Osteoblast (primary cell): ENCODE data around the gene CPNE7. TPM values are rescaled to one million over a fixed set of nuclear protein-coding genes. Genes with fewer than 3 reads are reported as not detected.

Source experiments
- DNase-seq: peaks from one replicate; pipeline ENCODE4 v3.0.0; 2011; ENCODE audit warnings: low spot score, mixed read lengths; ENCODE audit not compliant: insufficient read length; ENCODE audit errors: missing footprints
- H2AFZ ChIP-seq: 2 replicates; pipeline ENCODE4 v1.6.0; 2011; ENCODE audit warnings: mild to moderate bottlenecking, low read length
- H3K27ac ChIP-seq: 2 replicates; pipeline ENCODE4 v1.5.1; 2011; ENCODE audit warnings: mild to moderate bottlenecking, low read depth, low read length, moderate library complexity
- H3K27me3 ChIP-seq: 2 replicates; pipeline ENCODE4 v1.6.0; 2012; ENCODE audit warnings: mild to moderate bottlenecking, control low read depth, inconsistent platforms, low read length, moderate library complexity; ENCODE audit not compliant: insufficient read depth
- H3K36me3 ChIP-seq: 2 replicates; pipeline ENCODE4 v1.5.1; 2011; ENCODE audit warnings: mild to moderate bottlenecking, low read length, control low read depth, moderate library complexity; ENCODE audit not compliant: insufficient read depth
- H3K4me1 ChIP-seq: 2 replicates; pipeline ENCODE4 v1.5.1; 2011; ENCODE audit warnings: mild to moderate bottlenecking, low read length, control low read depth, moderate library complexity; ENCODE audit not compliant: insufficient read depth
- H3K4me2 ChIP-seq: 2 replicates; pipeline ENCODE4 v1.6.0; 2011; ENCODE audit warnings: mild to moderate bottlenecking, low read length; ENCODE audit not compliant: insufficient read depth
- H3K4me3 ChIP-seq: fragments of 200-600 bp; sonication (generic); 3 replicates; pipeline ENCODE4 v1.5.1; 2012; ENCODE audit warnings: mild to moderate bottlenecking, low read length, inconsistent platforms; ENCODE audit not compliant: insufficient read depth
- H3K79me2 ChIP-seq: 2 replicates; pipeline ENCODE4 v1.6.0; 2012; ENCODE audit warnings: mild to moderate bottlenecking, low read length, control low read depth, inconsistent platforms; ENCODE audit not compliant: insufficient read depth
- H3K9me3 ChIP-seq: 2 replicates; pipeline ENCODE4 v1.5.1; 2011; ENCODE audit warnings: low read depth, low read length, control low read depth
- H4K20me1 ChIP-seq: 2 replicates; pipeline ENCODE4 v1.6.0; 2012; ENCODE audit warnings: mild to moderate bottlenecking, low read length, control low read depth; ENCODE audit not compliant: insufficient read depth
- CTCF ChIP-seq: IDR thresholded peaks from 2 replicates; pipeline ENCODE4 v1.5.1; 2011; ENCODE audit warnings: mild to moderate bottlenecking, low read depth, low read length, moderate library complexity; ENCODE audit errors: extremely low read depth
- total RNA-seq: library from RNA; depleted of rRNA; stranded (reverse); fragments of >200 nt; gene quantifications from 2 replicates; pipeline ENCODE4 v1.2.3, GENCODE V29; 2012

Gene CPNE7
- total RNA-seq, 1 donor = 7.2 TPM

- no peak overlapping the region for H3K4me2 ChIP-seq
- H3K27me3 ChIP-seq = no peaks in the 10 kb centered on the region
- no peaks in the 10 kb centered on the region for H3K9me3 ChIP-seq
- DNase-seq = peak; percentile 88
- no peak overlapping the region for H3K4me3 ChIP-seq
- no peak for TF ChIP-seq CTCF
- peaks cover 36% of the 10 kb centered on the region for H3K79me2 ChIP-seq
- H3K27ac ChIP-seq = no peak overlapping the region
- no peak overlapping the region for H2AFZ ChIP-seq
- H3K36me3 ChIP-seq = peaks cover 69% of the 10 kb centered on the region
- peaks cover 24% of the 10 kb centered on the region for H4K20me1 ChIP-seq
- no peaks in the 10 kb centered on the region for H3K4me1 ChIP-seq
Observed at GRCh38 chr16:89537549-89537925, 38.0 kb upstream of the CPNE7 start.

GRCh38 chr16:89538286-89538685 is 37.3 kb upstream of the CPNE7 start:
- Histone ChIP-seq H3K4me1 (no peaks in the 10 kb centered on the region), H3K27ac (no peak overlapping the region), H3K27me3 (no peaks in the 10 kb centered on the region), H3K4me3 (no peak overlapping the region), H4K20me1 (peaks cover 24% of the 10 kb centered on the region), H3K9me3 (no peaks in the 10 kb centered on the region), H3K36me3 (peaks cover 65% of the 10 kb centered on the region), H3K79me2 (peaks cover 36% of the 10 kb centered on the region), H3K4me2 (no peak overlapping the region), H2AFZ (no peak overlapping the region)
- peak; percentile 23 for DNase-seq
- TF ChIP-seq CTCF = no peak

GRCh38 chr16:89540557-89540956 is 35.0 kb upstream of the CPNE7 start:
- Histone ChIP-seq H2AFZ (no peak overlapping the region), H3K27me3 (no peaks in the 10 kb centered on the region), H3K27ac (no peak overlapping the region), H3K4me2 (no peak overlapping the region), H3K79me2 (peaks cover 24% of the 10 kb centered on the region), H3K4me3 (no peak overlapping the region), H3K4me1 (no peaks in the 10 kb centered on the region), H3K36me3 (peaks cover 55% of the 10 kb centered on the region), H3K9me3 (no peaks in the 10 kb centered on the region), H4K20me1 (peaks cover 18% of the 10 kb centered on the region)
- peak; percentile 69 for DNase-seq
- no peak for TF ChIP-seq CTCF

- peaks cover 61% of the 10 kb centered on the region for H3K36me3 ChIP-seq
- H3K27ac ChIP-seq = no peak overlapping the region
- H3K79me2 ChIP-seq = peaks cover 23% of the 10 kb centered on the region
- no peak overlapping the region for H3K4me2 ChIP-seq
- H3K27me3 ChIP-seq = no peaks in the 10 kb centered on the region
- no peak for TF ChIP-seq CTCF
- no peaks in the 10 kb centered on the region for H3K9me3 ChIP-seq
- H2AFZ ChIP-seq = no peak overlapping the region
- H3K4me3 ChIP-seq = no peak overlapping the region
- H3K4me1 ChIP-seq = no peaks in the 10 kb centered on the region
- no peak for DNase-seq
- H4K20me1 ChIP-seq = peaks cover 12% of the 10 kb centered on the region
Observed at GRCh38 chr16:89541792-89542191, 33.8 kb upstream of the CPNE7 start.
